BLaER1 (cell line): ENCODE data around the gene ATP6V0A1.

Source experiments
- H3K27ac ChIP-seq: shearing (Covaris generic); formaldehyde crosslinking; 2 replicates; pipeline ENCODE4 v1.8.1; 2022
- H3K27me3 ChIP-seq: shearing (Covaris generic); formaldehyde crosslinking; 2 replicates; pipeline ENCODE4 v1.8.1; 2022
- H3K36me3 ChIP-seq: shearing (Covaris generic); formaldehyde crosslinking; 2 replicates; pipeline ENCODE4 v1.8.1; 2022
- H3K4me1 ChIP-seq: shearing (Covaris generic); formaldehyde crosslinking; 2 replicates; pipeline ENCODE4 v1.8.1; 2022
- H3K4me2 ChIP-seq: shearing (Covaris generic); formaldehyde crosslinking; 2 replicates; pipeline ENCODE4 v1.8.1; 2022
- H3K4me3 ChIP-seq: shearing (Covaris generic); formaldehyde crosslinking; 2 replicates; pipeline ENCODE4 v1.8.1; 2022
- H3K9ac ChIP-seq: shearing (Covaris generic); formaldehyde crosslinking; 2 replicates; pipeline ENCODE4 v1.8.1; 2022
- H3K9me3 ChIP-seq: shearing (Covaris generic); formaldehyde crosslinking; 2 replicates; pipeline ENCODE4 v1.8.1; 2022
- H4K20me1 ChIP-seq: shearing (Covaris generic); formaldehyde crosslinking; 2 replicates; pipeline ENCODE4 v1.8.1; 2022
- Cebpa-rat ChIP-seq: shearing (Covaris generic); IDR thresholded peaks from 2 replicates; pipeline ENCODE4 v1.8.1; 2022

ATP6V0A1 gene

DNA sequence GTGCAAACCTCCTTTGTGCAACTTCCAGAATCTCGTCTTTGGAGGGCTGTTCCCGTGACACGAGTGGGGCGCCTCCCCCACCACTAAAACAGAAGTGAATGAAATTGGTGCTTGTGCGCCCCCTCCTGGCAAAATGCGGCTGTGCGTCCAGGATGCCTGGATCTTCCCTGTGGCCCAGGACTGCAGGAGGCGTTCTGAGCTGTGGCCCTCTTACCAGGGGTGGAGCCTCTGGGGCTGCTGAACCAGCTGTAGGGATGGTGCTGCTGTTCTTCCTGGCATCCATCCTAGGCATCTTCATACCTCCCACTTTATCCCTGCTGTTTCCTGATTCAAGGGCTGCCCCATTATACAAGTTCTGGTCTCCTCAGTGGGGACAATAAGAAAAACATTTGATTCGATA, 58.8 kb downstream of the ATP6V0A1 start:
- no peaks in the 10 kb centered on the region for H4K20me1 ChIP-seq
- no peak for TF ChIP-seq Cebpa-rat
- H3K27ac ChIP-seq, result no peak overlapping the region
- no peaks in the 10 kb centered on the region for H3K9me3 ChIP-seq
- H3K27me3 ChIP-seq, result no peaks in the 10 kb centered on the region
- H3K9ac ChIP-seq, result no peak overlapping the region
- no peaks in the 10 kb centered on the region for H3K36me3 ChIP-seq
- H3K4me1 ChIP-seq, result peaks cover 37% of the 10 kb centered on the region
- 0 out of 2 replicates have a peak overlapping the region, but pooled peaks have one; percentile 2 for H3K4me2 ChIP-seq
- no peak overlapping the region for H3K4me3 ChIP-seq

DNA sequence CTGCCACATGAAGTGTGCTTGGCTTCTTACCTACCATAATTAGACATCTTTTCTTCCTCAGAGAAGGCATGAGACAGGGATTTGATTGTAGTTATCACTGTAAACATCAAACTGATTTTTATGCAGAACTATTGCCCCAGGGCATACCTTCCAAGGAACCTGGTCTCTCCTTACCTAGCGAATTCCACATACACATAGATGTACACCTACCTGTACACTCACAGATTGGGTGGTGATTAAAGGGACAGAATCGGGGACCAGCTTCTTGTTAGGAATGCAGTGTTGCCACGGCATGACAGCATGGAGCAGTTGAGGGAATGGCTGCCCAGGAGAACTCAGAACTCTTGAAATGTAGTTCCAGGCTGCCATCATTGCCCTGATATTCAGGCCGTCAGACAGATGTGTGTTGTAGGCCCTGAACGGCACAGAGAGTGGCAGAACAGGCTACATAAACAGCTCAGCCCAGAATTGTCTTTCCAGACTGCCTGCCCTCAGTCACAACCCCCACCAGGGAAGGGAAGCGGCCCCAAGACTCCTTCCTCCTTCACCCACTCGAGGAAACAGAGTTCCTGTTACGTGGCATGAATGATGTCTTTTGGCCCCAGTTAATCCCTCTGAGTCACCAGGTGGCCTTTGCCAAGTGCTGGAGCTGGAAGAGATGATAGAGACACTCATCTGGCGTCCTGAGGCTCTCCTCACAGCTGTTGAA, 59.5 kb downstream of the ATP6V0A1 start:
- TF ChIP-seq Cebpa-rat, result no peak
- no peaks in the 10 kb centered on the region for H3K27me3 ChIP-seq
- H3K36me3 ChIP-seq, result no peaks in the 10 kb centered on the region
- no peaks in the 10 kb centered on the region for H3K9me3 ChIP-seq
- peak overlapping the region; percentile 58 for H3K4me2 ChIP-seq
- no peak overlapping the region for H3K4me3 ChIP-seq
- H3K9ac ChIP-seq, result peak overlapping the region; percentile 30; the same call in 1 of the 2 replicates
- peaks cover 33% of the 10 kb centered on the region for H3K4me1 ChIP-seq
- no peaks in the 10 kb centered on the region for H4K20me1 ChIP-seq
- H3K27ac ChIP-seq, result no peak overlapping the region

DNA sequence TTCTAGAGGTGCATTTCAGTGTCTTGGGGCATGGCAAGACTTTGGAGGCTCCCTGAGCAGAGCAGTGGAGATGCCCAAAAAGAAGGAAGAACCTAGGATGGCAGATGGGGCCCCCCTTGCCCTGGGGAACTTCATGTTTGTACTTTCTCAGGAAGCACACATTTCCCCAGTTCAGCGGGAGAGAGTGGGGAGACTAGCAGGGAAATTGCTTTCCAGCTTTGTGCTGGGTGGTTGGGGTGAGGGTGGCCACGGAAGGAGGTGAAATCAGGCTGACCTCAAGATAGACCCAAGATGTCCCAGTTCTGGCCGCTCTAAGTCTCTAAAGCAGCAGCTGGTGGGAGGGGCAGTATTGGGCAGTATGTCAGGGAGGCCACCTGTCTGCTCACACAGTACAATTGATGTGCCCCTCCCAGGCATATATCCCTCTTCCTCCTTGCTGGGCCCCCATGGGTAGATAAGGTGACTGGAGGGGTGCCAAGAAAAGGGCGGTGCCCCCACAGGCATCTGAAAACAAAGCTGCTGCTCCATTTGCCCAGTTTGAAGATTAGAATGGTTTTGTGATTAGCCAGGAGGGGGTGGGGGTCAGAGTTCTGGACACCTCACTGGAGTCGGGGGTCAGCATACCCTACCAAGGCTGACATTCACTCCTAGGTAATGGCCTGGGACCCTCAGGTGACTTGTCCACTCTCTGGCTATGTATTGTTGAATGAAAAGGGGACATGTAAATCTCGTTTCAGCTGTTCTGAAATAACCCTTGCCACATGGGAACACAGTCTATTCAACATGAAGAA, 60.3 kb downstream of the ATP6V0A1 start:
- no peaks in the 10 kb centered on the region for H4K20me1 ChIP-seq
- H3K27ac ChIP-seq, result no peak overlapping the region
- no peaks in the 10 kb centered on the region for H3K9me3 ChIP-seq
- no peaks in the 10 kb centered on the region for H3K27me3 ChIP-seq
- H3K4me2 ChIP-seq, result peak overlapping the region; percentile 58
- H3K9ac ChIP-seq, result peak overlapping the region; percentile 30; the same call in 1 of the 2 replicates
- no peaks in the 10 kb centered on the region for H3K36me3 ChIP-seq
- H3K4me3 ChIP-seq, result no peak overlapping the region
- H3K4me1 ChIP-seq, result peaks cover 33% of the 10 kb centered on the region
- no peak for TF ChIP-seq Cebpa-rat

- no peaks in the 10 kb centered on the region for H3K27me3 ChIP-seq
- H3K4me2 ChIP-seq, result 0 out of 2 replicates have a peak overlapping the region, but pooled peaks have one; percentile 58
- H4K20me1 ChIP-seq, result no peaks in the 10 kb centered on the region
- H3K9ac ChIP-seq, result no peak overlapping the region
- peaks cover 33% of the 10 kb centered on the region for H3K4me1 ChIP-seq
- no peak for TF ChIP-seq Cebpa-rat
- no peaks in the 10 kb centered on the region for H3K36me3 ChIP-seq
- H3K9me3 ChIP-seq, result no peaks in the 10 kb centered on the region
- H3K4me3 ChIP-seq, result no peak overlapping the region
- H3K27ac ChIP-seq, result no peak overlapping the region
Observed at GRCh38 chr17:42519546-42520491, 61.1 kb downstream of the ATP6V0A1 start.

- H3K4me1 ChIP-seq, result peaks cover 33% of the 10 kb centered on the region
- no peak overlapping the region for H3K9ac ChIP-seq
Observed at GRCh38 chr17:42520540-42520951, 61.9 kb downstream of the ATP6V0A1 start.

GRCh38 chr17:42521036-42521435, 62.4 kb downstream of the ATP6V0A1 start:
- no peaks in the 10 kb centered on the region for H3K27me3 ChIP-seq
- no peak overlapping the region for H3K4me2 ChIP-seq
- H3K4me1 ChIP-seq, result peaks cover 33% of the 10 kb centered on the region
- no peaks in the 10 kb centered on the region for H3K36me3 ChIP-seq
- no peak overlapping the region for H3K9ac ChIP-seq
- H3K4me3 ChIP-seq, result no peak overlapping the region
- H3K27ac ChIP-seq, result no peak overlapping the region
- H4K20me1 ChIP-seq, result no peaks in the 10 kb centered on the region
- H3K9me3 ChIP-seq, result no peaks in the 10 kb centered on the region
- no peak for TF ChIP-seq Cebpa-rat

More at GRCh38 chr17:42520540-42520951, 61.9 kb downstream of the ATP6V0A1 start:
- TF ChIP-seq Cebpa-rat, result no peak
- no peak overlapping the region for H3K4me2 ChIP-seq
- H4K20me1 ChIP-seq, result no peaks in the 10 kb centered on the region
- no peaks in the 10 kb centered on the region for H3K36me3 ChIP-seq
- no peaks in the 10 kb centered on the region for H3K27me3 ChIP-seq
- no peak overlapping the region for H3K27ac ChIP-seq
- no peak overlapping the region for H3K4me3 ChIP-seq
- no peaks in the 10 kb centered on the region for H3K9me3 ChIP-seq

DNA sequence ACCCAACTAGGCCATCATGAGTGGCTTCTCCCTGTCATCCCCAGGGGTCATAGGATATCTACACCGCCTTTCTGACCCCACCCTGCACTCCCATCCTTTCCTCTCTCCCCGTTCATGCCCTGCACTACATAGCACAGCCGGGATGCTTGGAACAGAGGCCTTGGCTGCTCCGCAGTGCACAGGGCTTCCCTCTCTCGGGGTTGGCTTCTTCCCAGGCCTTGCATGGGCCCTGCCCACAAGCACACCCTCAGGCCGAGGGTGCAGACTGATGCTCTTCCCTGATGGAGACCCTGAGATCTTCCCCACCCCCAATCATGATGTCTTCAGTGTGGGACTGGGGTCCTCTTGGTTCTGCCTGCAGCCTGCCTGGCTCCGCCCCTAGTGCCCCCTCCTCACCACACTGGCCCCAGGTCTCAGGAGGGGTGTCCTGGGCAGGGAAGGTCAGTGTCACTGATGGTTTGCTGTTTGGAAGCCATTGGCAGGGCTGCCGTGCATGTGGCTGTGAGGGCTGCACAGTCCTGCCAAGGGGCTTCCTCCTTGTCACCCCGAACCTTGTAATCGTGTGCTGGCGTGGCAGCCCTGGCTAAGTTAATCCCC, 63.1 kb downstream of the ATP6V0A1 start:
- Histone ChIP-seq H3K36me3 (no peaks in the 10 kb centered on the region), H3K4me3 (no peak overlapping the region), H3K4me1 (peaks cover 38% of the 10 kb centered on the region), H4K20me1 (no peaks in the 10 kb centered on the region), H3K9me3 (no peaks in the 10 kb centered on the region), H3K4me2 (no peak overlapping the region), H3K9ac (no peak overlapping the region), H3K27ac (no peak overlapping the region), H3K27me3 (no peaks in the 10 kb centered on the region)
- no peak for TF ChIP-seq Cebpa-rat

- Histone ChIP-seq H3K27ac (no peak overlapping the region), H3K4me3 (no peak overlapping the region), H3K4me2 (no peak overlapping the region), H3K4me1 (peaks cover 35% of the 10 kb centered on the region), H4K20me1 (no peaks in the 10 kb centered on the region), H3K36me3 (no peaks in the 10 kb centered on the region), H3K27me3 (no peaks in the 10 kb centered on the region), H3K9me3 (no peaks in the 10 kb centered on the region), H3K9ac (no peak overlapping the region)
- no peak for TF ChIP-seq Cebpa-rat
Observed at GRCh38 chr17:42522263-42522790, 63.6 kb downstream of the ATP6V0A1 start.

DNA sequence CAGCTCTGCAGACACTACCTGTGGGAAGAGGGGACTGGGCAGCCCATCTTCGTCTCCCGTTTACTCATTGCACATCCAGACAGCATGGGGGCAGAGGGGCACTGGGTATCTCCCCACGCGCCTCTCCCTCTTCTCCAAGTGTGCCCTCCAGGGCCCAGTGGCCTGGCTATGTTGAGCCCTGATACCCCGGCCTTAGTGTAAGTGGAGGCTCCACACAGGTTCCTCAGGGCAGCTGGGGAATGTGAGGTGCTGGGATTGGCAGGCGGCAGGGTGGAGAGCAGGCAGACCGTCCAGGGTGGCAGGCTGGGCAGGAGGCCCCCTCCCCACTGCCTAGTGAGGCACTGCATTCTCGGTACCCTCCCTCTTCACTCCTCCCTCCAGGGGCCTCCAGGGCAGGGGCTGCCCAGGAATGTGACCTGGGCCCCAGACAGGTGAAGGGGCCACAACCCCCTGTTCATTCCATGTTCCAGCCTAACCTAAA, 64.2 kb downstream of the ATP6V0A1 start:
- H3K27ac ChIP-seq, result no peak overlapping the region
- H3K4me3 ChIP-seq, result no peak overlapping the region
- TF ChIP-seq Cebpa-rat, result no peak
- H3K36me3 ChIP-seq, result no peaks in the 10 kb centered on the region
- H3K9me3 ChIP-seq, result no peaks in the 10 kb centered on the region
- H3K9ac ChIP-seq, result no peak overlapping the region
- H3K4me1 ChIP-seq, result peaks cover 30% of the 10 kb centered on the region
- H4K20me1 ChIP-seq, result no peaks in the 10 kb centered on the region
- H3K27me3 ChIP-seq, result no peaks in the 10 kb centered on the region
- H3K4me2 ChIP-seq, result no peak overlapping the region
